ENCODE measurements around the gene SOX18. TPM values are rescaled to one million over a fixed set of nuclear protein-coding genes. Genes with fewer than 3 reads are reported as not detected.
A peak's percentile ranks its signal among the peaks of the same experiment; 100 is the strongest.

SOX18 gene
- total and polyA plus RNA-seq, 2 of the 13 experiments (the other 11 are each of a cell fraction or from before 2014, with no cell fraction given) = 1.6 to 1.9 TPM

- TF ChIP-seq, protein P1, sequence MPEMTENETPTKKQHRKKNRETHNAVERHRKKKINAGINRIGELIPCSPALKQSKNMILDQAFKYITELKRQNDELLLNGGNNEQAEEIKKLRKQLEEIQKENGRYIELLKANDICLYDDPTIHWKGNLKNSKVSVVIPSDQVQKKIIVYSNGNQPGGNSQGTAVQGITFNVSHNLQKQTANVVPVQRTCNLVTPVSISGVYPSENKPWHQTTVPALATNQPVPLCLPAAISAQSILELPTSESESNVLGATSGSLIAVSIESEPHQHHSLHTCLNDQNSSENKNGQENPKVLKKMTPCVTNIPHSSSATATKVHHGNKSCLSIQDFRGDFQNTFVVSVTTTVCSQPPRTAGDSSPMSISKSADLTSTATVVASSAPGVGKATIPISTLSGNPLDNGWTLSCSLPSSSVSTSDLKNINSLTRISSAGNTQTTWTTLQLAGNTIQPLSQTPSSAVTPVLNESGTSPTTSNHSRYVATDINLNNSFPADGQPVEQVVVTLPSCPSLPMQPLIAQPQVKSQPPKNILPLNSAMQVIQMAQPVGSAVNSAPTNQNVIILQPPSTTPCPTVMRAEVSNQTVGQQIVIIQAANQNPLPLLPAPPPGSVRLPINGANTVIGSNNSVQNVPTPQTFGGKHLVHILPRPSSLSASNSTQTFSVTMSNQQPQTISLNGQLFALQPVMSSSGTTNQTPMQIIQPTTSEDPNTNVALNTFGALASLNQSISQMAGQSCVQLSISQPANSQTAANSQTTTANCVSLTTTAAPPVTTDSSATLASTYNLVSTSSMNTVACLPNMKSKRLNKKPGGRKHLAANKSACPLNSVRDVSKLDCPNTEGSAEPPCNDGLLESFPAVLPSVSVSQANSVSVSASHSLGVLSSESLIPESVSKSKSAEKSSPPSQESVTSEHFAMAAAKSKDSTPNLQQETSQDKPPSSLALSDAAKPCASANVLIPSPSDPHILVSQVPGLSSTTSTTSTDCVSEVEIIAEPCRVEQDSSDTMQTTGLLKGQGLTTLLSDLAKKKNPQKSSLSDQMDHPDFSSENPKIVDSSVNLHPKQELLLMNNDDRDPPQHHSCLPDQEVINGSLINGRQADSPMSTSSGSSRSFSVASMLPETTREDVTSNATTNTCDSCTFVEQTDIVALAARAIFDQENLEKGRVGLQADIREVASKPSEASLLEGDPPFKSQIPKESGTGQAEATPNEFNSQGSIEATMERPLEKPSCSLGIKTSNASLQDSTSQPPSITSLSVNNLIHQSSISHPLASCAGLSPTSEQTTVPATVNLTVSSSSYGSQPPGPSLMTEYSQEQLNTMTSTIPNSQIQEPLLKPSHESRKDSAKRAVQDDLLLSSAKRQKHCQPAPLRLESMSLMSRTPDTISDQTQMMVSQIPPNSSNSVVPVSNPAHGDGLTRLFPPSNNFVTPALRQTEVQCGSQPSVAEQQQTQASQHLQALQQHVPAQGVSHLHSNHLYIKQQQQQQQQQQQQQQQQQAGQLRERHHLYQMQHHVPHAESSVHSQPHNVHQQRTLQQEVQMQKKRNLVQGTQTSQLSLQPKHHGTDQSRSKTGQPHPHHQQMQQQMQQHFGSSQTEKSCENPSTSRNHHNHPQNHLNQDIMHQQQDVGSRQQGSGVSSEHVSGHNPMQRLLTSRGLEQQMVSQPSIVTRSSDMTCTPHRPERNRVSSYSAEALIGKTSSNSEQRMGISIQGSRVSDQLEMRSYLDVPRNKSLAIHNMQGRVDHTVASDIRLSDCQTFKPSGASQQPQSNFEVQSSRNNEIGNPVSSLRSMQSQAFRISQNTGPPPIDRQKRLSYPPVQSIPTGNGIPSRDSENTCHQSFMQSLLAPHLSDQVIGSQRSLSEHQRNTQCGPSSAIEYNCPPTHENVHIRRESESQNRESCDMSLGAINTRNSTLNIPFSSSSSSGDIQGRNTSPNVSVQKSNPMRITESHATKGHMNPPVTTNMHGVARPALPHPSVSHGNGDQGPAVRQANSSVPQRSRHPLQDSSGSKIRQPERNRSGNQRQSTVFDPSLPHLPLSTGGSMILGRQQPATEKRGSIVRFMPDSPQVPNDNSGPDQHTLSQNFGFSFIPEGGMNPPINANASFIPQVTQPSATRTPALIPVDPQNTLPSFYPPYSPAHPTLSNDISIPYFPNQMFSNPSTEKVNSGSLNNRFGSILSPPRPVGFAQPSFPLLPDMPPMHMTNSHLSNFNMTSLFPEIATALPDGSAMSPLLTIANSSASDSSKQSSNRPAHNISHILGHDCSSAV (CRISPR knock-in tag; IDR thresholded peaks at IDR 0.05; ENCODE audit: borderline replicate concordance) = no peak
- TF ChIP-seq CAMTA2 (CRISPR knock-in tag; IDR thresholded peaks at IDR 0.05; ENCODE audit: borderline replicate concordance) = no peak
- TF ChIP-seq POLR2AphosphoS2 (IDR thresholded peaks at IDR 0.05; ENCODE audit: low read depth, low read length) = no peak
- peak; percentile 58; the same call in 1 of the 2 replicates for TF ChIP-seq ATF7-NPFF (CRISPR knock-in tag; IDR thresholded peaks at IDR 0.05; ENCODE audit: low read depth)
- no peak for TF ChIP-seq ZNF737 (CRISPR knock-in tag; IDR thresholded peaks at IDR 0.05; ENCODE audit: borderline replicate concordance)
- 0 out of 2 replicates have a peak, but pooled peaks have one; percentile 16 for TF ChIP-seq SSRP1 (CRISPR knock-in tag; IDR thresholded peaks at IDR 0.05)
- TF ChIP-seq, protein P2, sequence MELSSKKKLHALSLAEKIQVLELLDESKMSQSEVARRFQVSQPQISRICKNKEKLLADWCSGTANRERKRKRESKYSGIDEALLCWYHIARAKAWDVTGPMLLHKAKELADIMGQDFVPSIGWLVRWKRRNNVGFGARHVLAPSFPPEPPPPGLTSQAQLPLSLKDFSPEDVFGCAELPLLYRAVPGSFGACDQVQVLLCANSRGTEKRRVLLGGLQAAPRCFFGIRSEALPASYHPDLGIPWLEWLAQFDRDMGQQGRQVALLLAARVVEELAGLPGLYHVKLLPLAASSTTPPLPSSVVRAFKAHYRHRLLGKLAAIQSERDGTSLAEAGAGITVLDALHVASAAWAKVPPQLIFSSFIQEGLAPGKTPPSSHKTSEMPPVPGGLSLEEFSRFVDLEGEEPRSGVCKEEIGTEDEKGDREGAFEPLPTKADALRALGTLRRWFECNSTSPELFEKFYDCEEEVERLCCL (CRISPR knock-in tag; IDR thresholded peaks at IDR 0.05; ENCODE audit: borderline replicate concordance) = no peak
- no peak; the same call in 1 of the 2 replicates for TF ChIP-seq KMT2B (CRISPR knock-in tag; IDR thresholded peaks at IDR 0.05)
- peak; percentile 91 for TF ChIP-seq MAX (IDR thresholded peaks at IDR 0.05)
- TF ChIP-seq ZBTB21 (CRISPR knock-in tag; IDR thresholded peaks at IDR 0.05) = no peak; the same call in 1 of the 2 replicates
- TF ChIP-seq ZNF124 (CRISPR knock-in tag; IDR thresholded peaks at IDR 0.05) = peak; percentile 46; the same call in 1 of the 2 replicates
- TF ChIP-seq RARA (CRISPR knock-in tag; IDR thresholded peaks at IDR 0.05) = peak; percentile 51
- no peak; the same call in 1 of the 2 replicates for TF ChIP-seq NFYB (CRISPR knock-in tag; IDR thresholded peaks at IDR 0.05)
- peak; percentile 97 for TF ChIP-seq POLR2G (IDR thresholded peaks at IDR 0.05; ENCODE audit: low read depth, low read length)
Observed at GRCh38 chr20:64024141-64024990, 25.1 kb downstream of the SOX18 start (continued).

Data from HepG2 (cell line).